Spleen (tissue), 11 donors: ENCODE results near the gene UNC45B. TPM values are rescaled to one million over a fixed set of nuclear protein-coding genes. Genes with fewer than 3 reads are reported as not detected.
A peak's percentile ranks its signal among the peaks of the same experiment; 100 is the strongest.

Source experiments
- DNase-seq: peaks from one replicate; pipeline ENCODE4 v3.0.0-alpha.2; 2020
- H3K27ac ChIP-seq, 8 donors: fragments of 200-600 bp; sonication (generic) in 7 of 8; 1 replicate in 4 of 8; 2 replicates in 4 of 8; pipeline versions ENCODE4 v1.5.0 to v1.8.0; 2016 to 2021; ENCODE audit warnings: inconsistent platforms in 4 of 8, mild to moderate bottlenecking in 4 of 8, moderate library complexity in 1 of 8
- H3K27me3 ChIP-seq, 7 donors: fragments of 200-600 bp; sonication (generic) in 6 of 7; replicated peaks in 1 of 7; 1 replicate in 4 of 7; 2 replicates in 3 of 7; pipeline versions ENCODE4 v1.5.0 to v1.8.0; 2016 to 2021; ENCODE audit warnings: inconsistent platforms in 3 of 7, mild to moderate bottlenecking in 1 of 7
- H3K36me3 ChIP-seq, 6 donors: fragments of 200-600 bp; sonication (generic) in 5 of 6; 1 replicate in 4 of 6; 2 replicates in 2 of 6; pipeline versions ENCODE4 v1.5.0 to v1.8.0; 2016 to 2021; ENCODE audit warnings: inconsistent platforms in 2 of 6
- H3K4me1 ChIP-seq, 6 donors: fragments of 200-600 bp; sonication (generic) in 5 of 6; 1 replicate in 3 of 6; 2 replicates in 3 of 6; pipeline versions ENCODE4 v1.5.0 to v1.8.0; 2016 to 2021; ENCODE audit warnings: inconsistent platforms in 3 of 6
- H3K4me3 ChIP-seq, 8 donors: fragments of 200-600 bp; sonication (generic) in 7 of 8; 1 replicate in 4 of 8; 2 replicates in 4 of 8; pipeline versions ENCODE4 v1.5.0 to v1.8.0; 2016 to 2021; ENCODE audit warnings: inconsistent platforms in 4 of 8, mild to moderate bottlenecking in 4 of 8, moderate library complexity in 2 of 8
- H3K9me3 ChIP-seq, 8 donors: fragments of 200-600 bp; sonication (generic) in 7 of 8; 1 replicate in 4 of 8; 2 replicates in 4 of 8; pipeline versions ENCODE4 v1.5.0 to v1.8.0; 2016 to 2021; ENCODE audit warnings: inconsistent platforms in 4 of 8
- POLR2A ChIP-seq, 3 donors: fragments of 450-650 bp; IDR thresholded peaks; one replicate each; pipeline ENCODE4 v1.5.1; 2017; ENCODE audit warnings: antibody characterized with exemption in 3 of 3, mild to moderate bottlenecking in 1 of 3
- POLR2AphosphoS5 ChIP-seq, 3 donors: sonication (generic); formaldehyde crosslinking; IDR thresholded peaks; one replicate each; pipeline ENCODE4 v1.5.1; 2017; ENCODE audit warnings: antibody characterized with exemption in 3 of 3
- WGBS, 5 donors: extraction: QIAGEN DNeasy Blood & Tissue Kit in 3 of 5; methylation state at CpG; one replicate each; pipeline versions ENCODE4 v1.1.5 to v1.1.7; 2013 to 2018; 5-methylcytosine and 5-hydroxymethylcytosine counted together
- intact Hi-C: fragments of 100-400 bp; cut with DNase I; formaldehyde crosslinking; loops from one replicate; pipeline ENCODE4 v1.15.0; 2023; ENCODE audit warnings: low total_unique reads
- polyA plus RNA-seq, 3 donors: library from polyadenylated mRNA; stranded (reverse); fragments of 200-250 nt; gene quantifications; one replicate each; pipeline ENCODE4 v1.2.1, GENCODE V29; 2013
- total RNA-seq, 7 donors: library from RNA; depleted of rRNA in 3 of 7; stranded (reverse); fragments of >200 nt in 3 of 7; fragmentation: NEBNext Ultra II Directional in 4 of 7; extraction: Animal tissue kit (Norgen Biotek cat#: 25700) in 4 of 7; gene quantifications; one replicate each; pipeline versions ENCODE4 v1.1.0 to v1.2.1, GENCODE V29; 2016 to 2021
- TF ChIP-seq, protein P1 (sequence below), 11 experiments: fragments of 200-600 bp in 7 of 11; fragments of 450-650 bp in 4 of 11; sonication (generic) in 4 of 11; IDR thresholded peaks in 8 of 11; conservative IDR thresholded peaks in 3 of 11; 1 replicate in 7 of 11; 2 replicates in 4 of 11; pipeline versions ENCODE4 v1.4.0 to v1.8.0; 2016 to 2021; ENCODE audit warnings: antibody characterized with exemption in 11 of 11, inconsistent platforms in 4 of 11, mild to moderate bottlenecking in 1 of 11
- donor health status: healthy with polysubstance abuse.
- donor health status: DM: no; HTN: no; CAD: no; lungs with moderate emphysema.
- donor health status: DM: no; HTN: no; CAD: no.
- donor health status: Bipolar disorder and iron deficiency.
- donor health status: healthy.
- donor health status: DM: no; HTN: no; CAD: no.
- donor health status: DM: yes; HTN: yes; CAD: no.

UNC45B gene
- total and polyA plus RNA-seq, 10 donors: 0.08 to 3.9 (median 1.8) TPM

DNA sequence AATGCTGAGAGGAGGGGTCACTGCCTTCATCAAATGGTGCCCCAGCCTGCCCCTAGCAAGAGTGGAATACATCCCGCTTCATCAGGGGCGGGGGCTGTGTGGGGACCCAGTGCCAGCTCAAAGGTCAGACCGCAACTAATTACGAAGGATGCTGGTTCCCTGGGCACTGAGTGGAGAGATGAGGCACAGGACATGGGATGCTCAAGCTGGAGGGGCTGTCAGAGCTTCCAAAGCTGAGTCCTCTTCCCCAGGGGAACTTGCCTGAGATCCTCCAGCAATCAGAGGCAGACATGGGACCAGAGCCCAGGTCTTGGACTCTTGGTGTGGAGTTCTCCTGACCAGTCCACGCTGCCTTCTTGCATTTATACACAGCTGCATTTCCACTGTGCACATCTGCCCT lies 18.9 kb downstream of the UNC45B start:
- intact Hi-C loops: loop anchor here (10.0 kb wide), 1 partner anchor 578 kb away; no protein-coding TSS in a partner anchor
- 68 to 91% (median 88%) methylated on average over 4 to 5 of the region's 5 CpGs for WGBS, 5 donors

DNA sequence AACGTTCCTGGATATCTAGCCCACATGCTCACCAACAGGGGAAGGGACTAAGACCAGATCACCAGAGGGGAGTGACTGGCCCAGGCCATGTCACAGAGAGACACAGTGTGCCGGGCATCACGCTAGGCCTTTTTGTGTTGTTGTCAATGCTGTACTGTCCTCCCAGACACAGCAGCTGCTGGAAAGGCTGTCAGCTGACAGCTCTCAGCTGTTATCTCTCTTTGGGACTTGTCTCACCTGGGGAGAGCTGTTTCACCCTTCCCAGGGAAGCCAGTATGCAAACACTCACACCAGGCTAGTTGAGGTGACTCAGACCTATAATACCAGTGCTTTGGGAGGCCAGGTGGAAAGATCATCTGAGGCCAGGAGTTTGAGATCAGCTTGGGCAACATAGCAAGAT lies 19.4 kb downstream of the UNC45B start:
- H3K9me3 ChIP-seq: no peaks in the 10 kb centered on the region
- 55 to 91% (median 71%) methylated on average over 3 of the region's 3 CpGs for WGBS, 5 donors
- H3K4me3 ChIP-seq: no peak overlapping the region
- DNase-seq: no peak
- H3K27me3 ChIP-seq: no peaks in the 10 kb centered on the region
- TF ChIP-seq, protein P1, sequence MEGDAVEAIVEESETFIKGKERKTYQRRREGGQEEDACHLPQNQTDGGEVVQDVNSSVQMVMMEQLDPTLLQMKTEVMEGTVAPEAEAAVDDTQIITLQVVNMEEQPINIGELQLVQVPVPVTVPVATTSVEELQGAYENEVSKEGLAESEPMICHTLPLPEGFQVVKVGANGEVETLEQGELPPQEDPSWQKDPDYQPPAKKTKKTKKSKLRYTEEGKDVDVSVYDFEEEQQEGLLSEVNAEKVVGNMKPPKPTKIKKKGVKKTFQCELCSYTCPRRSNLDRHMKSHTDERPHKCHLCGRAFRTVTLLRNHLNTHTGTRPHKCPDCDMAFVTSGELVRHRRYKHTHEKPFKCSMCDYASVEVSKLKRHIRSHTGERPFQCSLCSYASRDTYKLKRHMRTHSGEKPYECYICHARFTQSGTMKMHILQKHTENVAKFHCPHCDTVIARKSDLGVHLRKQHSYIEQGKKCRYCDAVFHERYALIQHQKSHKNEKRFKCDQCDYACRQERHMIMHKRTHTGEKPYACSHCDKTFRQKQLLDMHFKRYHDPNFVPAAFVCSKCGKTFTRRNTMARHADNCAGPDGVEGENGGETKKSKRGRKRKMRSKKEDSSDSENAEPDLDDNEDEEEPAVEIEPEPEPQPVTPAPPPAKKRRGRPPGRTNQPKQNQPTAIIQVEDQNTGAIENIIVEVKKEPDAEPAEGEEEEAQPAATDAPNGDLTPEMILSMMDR (IDR thresholded peaks at IDR 0.05 in 8 of 11, conservative IDR thresholded peaks at IDR 0.05 in 3 of 11): no peak
- TF ChIP-seq POLR2AphosphoS5 (IDR thresholded peaks at IDR 0.05) (no peak), POLR2A (IDR thresholded peaks at IDR 0.05) (no peak)
- no peaks in the 10 kb centered on the region for H3K36me3 ChIP-seq
- intact Hi-C loops: loop anchor here (10.0 kb wide), 1 partner anchor 578 kb away; no protein-coding TSS in a partner anchor
- no peak overlapping the region for H3K27ac ChIP-seq
- peaks cover 0 to 19% (median 7%) of the 10 kb centered on the region in 6 donors for H3K4me1 ChIP-seq

More for the DNA sequence above, 18.9 kb downstream of the UNC45B start:
- H3K36me3 ChIP-seq: no peaks in the 10 kb centered on the region
- H3K4me1 ChIP-seq: peaks cover 0 to 19% (median 8%) of the 10 kb centered on the region in 6 donors
- H3K27ac ChIP-seq: no peak overlapping the region
- TF ChIP-seq POLR2A (IDR thresholded peaks at IDR 0.05) (no peak), POLR2AphosphoS5 (IDR thresholded peaks at IDR 0.05) (no peak)
- TF ChIP-seq, protein P1 (IDR thresholded peaks at IDR 0.05 in 8 of 11, conservative IDR thresholded peaks at IDR 0.05 in 3 of 11): no peak
- no peak for DNase-seq
- no peaks in the 10 kb centered on the region for H3K27me3 ChIP-seq
- no peak overlapping the region for H3K4me3 ChIP-seq
- H3K9me3 ChIP-seq: no peaks in the 10 kb centered on the region

GRCh38 chr17:35167666-35168065 lies 20.0 kb downstream of the UNC45B start:
- intact Hi-C loops: loop anchor here (10.0 kb wide), 1 partner anchor 577 kb away; no protein-coding TSS in a partner anchor
- no peak overlapping the region for H3K4me3 ChIP-seq
- no peak for TF ChIP-seq POLR2AphosphoS5 (IDR thresholded peaks at IDR 0.05)
- TF ChIP-seq, protein P1 (IDR thresholded peaks at IDR 0.05 in 8 of 11, conservative IDR thresholded peaks at IDR 0.05 in 3 of 11): no peak
- WGBS, 5 donors: 83 to 97% (median 90%) methylated on average over 1 of the region's 1 CpG
- peaks cover 0 to 19% (median 8%) of the 10 kb centered on the region in 6 donors for H3K4me1 ChIP-seq
- no peak overlapping the region for H3K27ac ChIP-seq
- H3K36me3 ChIP-seq: no peaks in the 10 kb centered on the region
- no peaks in the 10 kb centered on the region for H3K27me3 ChIP-seq
- DNase-seq: no peak
- H3K9me3 ChIP-seq: no peaks in the 10 kb centered on the region

DNA sequence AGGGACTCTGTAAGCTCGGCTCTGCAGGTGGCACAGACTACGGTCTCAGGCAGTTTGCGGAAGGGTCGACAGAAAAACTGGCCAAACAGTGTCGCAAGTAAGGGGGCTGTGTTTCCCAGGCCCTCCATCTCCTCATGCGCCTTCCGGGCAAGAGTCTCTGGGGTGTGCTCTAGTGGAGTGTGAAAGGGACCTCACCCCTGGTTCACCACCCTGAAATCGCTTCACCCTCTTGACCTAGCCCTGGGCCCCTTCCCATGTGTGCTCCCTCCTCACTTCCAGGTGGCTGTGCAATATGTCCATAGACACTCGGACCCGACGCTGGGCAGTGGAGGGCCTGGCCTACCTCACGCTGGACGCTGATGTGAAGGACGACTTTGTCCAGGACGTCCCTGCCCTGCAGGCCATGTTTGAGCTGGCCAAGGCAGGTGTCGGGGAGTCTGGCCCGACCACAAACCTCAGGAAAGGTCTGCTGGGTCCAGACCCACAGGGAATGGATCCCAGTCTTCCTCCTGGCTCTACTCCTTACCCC lies 22.3 kb downstream of the UNC45B start:
- Histone ChIP-seq H3K9me3 (no peaks in the 10 kb centered on the region), H3K27me3 (no peaks in the 10 kb centered on the region), H3K4me3 (no peak overlapping the region), H3K4me1 (peaks cover 0 to 20% (median 10%) of the 10 kb centered on the region in 6 donors), H3K27ac (no peak overlapping the region), H3K36me3 (no peaks in the 10 kb centered on the region)
- intact Hi-C loops: loop anchor here (5.0 to 10.0 kb wide), 3 partner anchors 75 to 575 kb away; partner anchors contain the start of genes SLFN12L and SLFN5
- DNase-seq: peak; percentile 69
- WGBS, 5 donors: 91 to 96% (median 93%) methylated on average over 17 of the region's 17 CpGs
- no peak for TF ChIP-seq POLR2A (IDR thresholded peaks at IDR 0.05)
- TF ChIP-seq, protein P1 (IDR thresholded peaks at IDR 0.05 in 8 of 11, conservative IDR thresholded peaks at IDR 0.05 in 3 of 11): no peak
- TF ChIP-seq POLR2AphosphoS5 (IDR thresholded peaks at IDR 0.05): no peak
